ENCODE results near the gene TAGLN3.

Gene TAGLN3

DNA sequence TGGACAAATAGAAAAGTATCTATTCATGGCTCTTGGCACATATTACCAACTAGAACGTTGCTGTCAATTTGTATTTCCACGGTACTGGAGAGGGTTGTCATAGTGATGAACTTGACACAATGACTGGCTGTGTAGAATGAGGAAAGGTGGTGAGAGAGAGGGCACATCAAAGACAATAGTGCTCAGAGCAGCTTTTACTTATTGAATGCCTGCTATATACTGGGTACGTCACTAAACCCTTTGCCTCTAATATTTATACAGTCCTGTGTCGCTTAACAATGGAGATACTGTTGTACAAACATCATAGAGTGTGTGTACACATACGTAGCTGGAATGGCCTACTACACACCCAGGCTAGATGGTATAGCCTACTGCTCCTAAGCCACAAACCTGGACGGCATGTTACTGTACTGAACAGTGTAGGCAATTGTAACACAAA is 44.1 kb downstream of the TAGLN3 start:
- no peaks in the 10 kb centered on the region for H3K9me3 ChIP-seq (ENCODE audit: control insufficient read depth, low read length)
- no peaks in the 10 kb centered on the region for H3K36me3 ChIP-seq (ENCODE audit: control insufficient read depth, insufficient read depth, low read length)
- H3K27me3 ChIP-seq (ENCODE audit: control insufficient read depth, insufficient read depth, low read length) = no peaks in the 10 kb centered on the region
- H3K4me1 ChIP-seq (ENCODE audit: control insufficient read depth, insufficient read depth, low read length) = peaks cover 5% of the 10 kb centered on the region
- no peak overlapping the region for H3K4me3 ChIP-seq (ENCODE audit: low read length)
- no peak overlapping the region for H3K9ac ChIP-seq (ENCODE audit: low read length)

- H3K4me1 ChIP-seq (ENCODE audit: control insufficient read depth, insufficient read depth, low read length) = peaks cover 5% of the 10 kb centered on the region
- H3K9me3 ChIP-seq (ENCODE audit: control insufficient read depth, low read length) = no peaks in the 10 kb centered on the region
- H3K36me3 ChIP-seq (ENCODE audit: control insufficient read depth, insufficient read depth, low read length) = no peaks in the 10 kb centered on the region
- no peaks in the 10 kb centered on the region for H3K27me3 ChIP-seq (ENCODE audit: control insufficient read depth, insufficient read depth, low read length)
- no peak overlapping the region for H3K9ac ChIP-seq (ENCODE audit: low read length)
- no peak overlapping the region for H3K4me3 ChIP-seq (ENCODE audit: low read length)
These were observed 45.0 kb downstream of the TAGLN3 start for GRCh38 chr3:112043621-112044201.

GRCh38 chr3:112046599-112046998 is 47.9 kb downstream of the TAGLN3 start:
- H3K27me3 ChIP-seq (ENCODE audit: control insufficient read depth, insufficient read depth, low read length) = no peaks in the 10 kb centered on the region
- H3K36me3 ChIP-seq (ENCODE audit: control insufficient read depth, insufficient read depth, low read length) = no peaks in the 10 kb centered on the region
- no peak overlapping the region for H3K4me3 ChIP-seq (ENCODE audit: low read length)
- no peak overlapping the region for H3K9ac ChIP-seq (ENCODE audit: low read length)
- H3K4me1 ChIP-seq (ENCODE audit: control insufficient read depth, insufficient read depth, low read length) = peaks cover 10% of the 10 kb centered on the region
- H3K9me3 ChIP-seq (ENCODE audit: control insufficient read depth, low read length) = no peaks in the 10 kb centered on the region

DNA sequence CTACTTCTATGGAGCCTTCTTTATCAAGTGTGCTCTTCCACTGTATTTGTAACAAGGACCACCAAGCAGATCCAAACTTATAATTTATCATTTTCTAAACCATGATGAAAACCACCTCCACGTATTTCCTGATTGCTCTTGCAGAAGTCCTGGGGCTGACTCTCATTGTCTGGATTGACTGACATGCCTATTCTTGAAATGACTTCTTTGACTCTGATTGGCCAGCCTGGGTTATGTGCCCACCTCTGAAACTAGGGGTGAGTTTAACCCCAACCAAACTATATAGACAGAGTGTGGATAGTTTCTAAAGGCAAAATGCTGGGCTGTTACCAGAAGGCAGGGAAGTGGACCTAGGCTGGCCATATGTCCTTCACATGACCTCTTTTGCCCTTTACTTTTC is 48.5 kb downstream of the TAGLN3 start:
- Histone ChIP-seq H3K4me1 (ENCODE audit: control insufficient read depth, insufficient read depth, low read length) (peaks cover 10% of the 10 kb centered on the region), H3K4me3 (ENCODE audit: low read length) (no peak overlapping the region), H3K9ac (ENCODE audit: low read length) (no peak overlapping the region), H3K9me3 (ENCODE audit: control insufficient read depth, low read length) (no peaks in the 10 kb centered on the region), H3K27me3 (ENCODE audit: control insufficient read depth, insufficient read depth, low read length) (no peaks in the 10 kb centered on the region), H3K36me3 (ENCODE audit: control insufficient read depth, insufficient read depth, low read length) (no peaks in the 10 kb centered on the region)

DNA sequence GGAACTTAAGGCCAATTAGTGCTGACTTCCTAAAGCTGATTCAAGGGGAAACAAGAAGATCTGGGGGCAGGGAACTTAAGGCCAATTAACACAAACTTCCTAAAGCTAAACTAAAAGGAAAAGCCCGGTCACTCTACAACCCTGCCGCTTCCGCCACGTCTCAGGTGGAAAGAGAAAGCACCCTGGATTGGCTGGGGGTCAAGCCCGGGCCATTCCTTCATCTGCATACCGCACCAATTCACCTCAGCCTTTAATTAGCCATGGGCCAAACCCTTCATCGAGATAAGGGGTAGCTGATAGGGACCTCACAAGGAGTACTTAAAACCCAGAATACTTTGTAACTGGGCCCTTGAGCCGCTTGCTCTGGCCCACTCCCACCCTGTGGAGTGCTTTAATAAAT is 50.2 kb downstream of the TAGLN3 start:
- no peaks in the 10 kb centered on the region for H3K36me3 ChIP-seq (ENCODE audit: control insufficient read depth, insufficient read depth, low read length)
- peaks cover 9% of the 10 kb centered on the region for H3K4me1 ChIP-seq (ENCODE audit: control insufficient read depth, insufficient read depth, low read length)
- no peak overlapping the region for H3K4me3 ChIP-seq (ENCODE audit: low read length)
- no peak overlapping the region for H3K9ac ChIP-seq (ENCODE audit: low read length)
- H3K9me3 ChIP-seq (ENCODE audit: control insufficient read depth, low read length) = no peaks in the 10 kb centered on the region
- no peaks in the 10 kb centered on the region for H3K27me3 ChIP-seq (ENCODE audit: control insufficient read depth, insufficient read depth, low read length)

DNA sequence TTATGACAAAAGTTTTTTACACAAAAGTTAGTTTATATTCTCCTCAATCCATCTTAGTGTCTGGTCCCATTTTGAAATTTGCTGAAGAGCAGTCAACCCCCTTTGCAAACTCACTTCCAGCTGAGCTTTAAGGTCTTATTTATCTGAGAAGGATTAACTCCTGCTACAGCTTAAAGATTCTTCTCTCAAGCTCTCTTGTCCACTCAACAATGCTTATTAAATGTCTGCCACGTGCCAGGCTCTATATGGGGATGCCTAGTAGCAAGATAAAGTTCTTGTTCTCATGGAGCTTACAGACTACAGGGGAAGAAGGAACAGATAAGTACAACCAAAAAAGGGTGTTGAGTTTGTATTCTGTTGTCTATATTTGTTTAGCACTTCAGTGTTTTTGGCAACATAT is 54.5 kb downstream of the TAGLN3 start:
- no peak overlapping the region for H3K9ac ChIP-seq (ENCODE audit: low read length)
- H3K4me3 ChIP-seq (ENCODE audit: low read length) = no peak overlapping the region
- no peaks in the 10 kb centered on the region for H3K36me3 ChIP-seq (ENCODE audit: control insufficient read depth, insufficient read depth, low read length)

GRCh38 chr3:112056451-112056929 is 57.8 kb downstream of the TAGLN3 start:
- Histone ChIP-seq H3K36me3 (ENCODE audit: control insufficient read depth, insufficient read depth, low read length) (no peaks in the 10 kb centered on the region), H3K9ac (ENCODE audit: low read length) (no peak overlapping the region), H3K4me1 (ENCODE audit: control insufficient read depth, insufficient read depth, low read length) (no peaks in the 10 kb centered on the region)

More for the DNA sequence above, 54.5 kb downstream of the TAGLN3 start:
- Histone ChIP-seq H3K27me3 (ENCODE audit: control insufficient read depth, insufficient read depth, low read length) (no peaks in the 10 kb centered on the region), H3K4me1 (ENCODE audit: control insufficient read depth, insufficient read depth, low read length) (peaks cover 6% of the 10 kb centered on the region), H3K9me3 (ENCODE audit: control insufficient read depth, low read length) (no peaks in the 10 kb centered on the region)

DNA sequence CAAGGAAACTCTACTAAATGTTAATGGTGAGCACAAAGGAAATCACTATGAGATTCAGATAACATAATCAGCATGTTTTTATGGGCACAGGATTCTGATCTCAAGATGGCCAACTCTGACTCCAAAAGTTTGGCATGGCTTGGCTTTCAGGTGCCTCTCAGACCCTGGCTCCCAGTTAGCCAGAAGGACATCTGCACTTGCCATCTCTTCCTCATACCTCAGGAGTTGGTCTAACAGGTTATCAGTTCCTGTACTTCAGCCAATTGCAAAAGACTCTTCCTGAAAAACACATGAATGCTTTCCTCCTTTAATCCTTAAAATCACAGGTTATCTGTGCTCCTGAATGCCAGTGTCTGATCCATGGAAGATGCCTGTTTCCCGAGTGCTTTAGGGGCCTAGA is 60.8 kb downstream of the TAGLN3 start:
- H3K4me3 ChIP-seq (ENCODE audit: low read length) = no peak overlapping the region
- no peaks in the 10 kb centered on the region for H3K27me3 ChIP-seq (ENCODE audit: control insufficient read depth, insufficient read depth, low read length)
- no peaks in the 10 kb centered on the region for H3K4me1 ChIP-seq (ENCODE audit: control insufficient read depth, insufficient read depth, low read length)
- H3K9ac ChIP-seq (ENCODE audit: low read length) = no peak overlapping the region
- H3K36me3 ChIP-seq (ENCODE audit: control insufficient read depth, insufficient read depth, low read length) = no peaks in the 10 kb centered on the region
- H3K9me3 ChIP-seq (ENCODE audit: control insufficient read depth, low read length) = no peaks in the 10 kb centered on the region

More at GRCh38 chr3:112056451-112056929, 57.8 kb downstream of the TAGLN3 start:
- no peak overlapping the region for H3K4me3 ChIP-seq (ENCODE audit: low read length)
- H3K27me3 ChIP-seq (ENCODE audit: control insufficient read depth, insufficient read depth, low read length) = no peaks in the 10 kb centered on the region
- H3K9me3 ChIP-seq (ENCODE audit: control insufficient read depth, low read length) = no peaks in the 10 kb centered on the region

DNA sequence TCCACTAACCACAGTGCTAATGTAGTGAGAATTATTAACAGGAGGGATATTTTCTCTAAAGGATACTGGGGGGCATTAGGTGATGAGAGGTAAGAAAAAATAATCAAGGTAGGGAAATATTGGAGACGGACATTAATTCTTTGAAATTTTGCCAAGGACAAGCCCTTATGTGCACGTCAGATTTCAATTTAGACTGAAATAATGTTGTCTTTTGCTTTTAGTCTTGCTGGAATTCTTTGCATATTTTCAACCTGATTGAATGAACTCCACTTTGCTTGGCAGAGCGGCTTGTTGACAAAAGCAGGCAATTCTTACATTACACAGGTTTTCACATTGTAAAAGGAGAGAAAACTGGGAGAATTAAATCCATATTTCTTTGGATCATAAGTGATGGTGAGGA is 62.4 kb downstream of the TAGLN3 start:
- Histone ChIP-seq H3K9me3 (ENCODE audit: control insufficient read depth, low read length) (no peaks in the 10 kb centered on the region), H3K4me1 (ENCODE audit: control insufficient read depth, insufficient read depth, low read length) (no peaks in the 10 kb centered on the region), H3K9ac (ENCODE audit: low read length) (no peak overlapping the region), H3K27me3 (ENCODE audit: control insufficient read depth, insufficient read depth, low read length) (no peaks in the 10 kb centered on the region), H3K4me3 (ENCODE audit: low read length) (no peak overlapping the region), H3K36me3 (ENCODE audit: control insufficient read depth, insufficient read depth, low read length) (no peaks in the 10 kb centered on the region)

Data from mucosa of stomach (tissue), 1 donor.